PFSK-1 (cell line): ENCODE results near the gene SNX33.

ENCODE experiments used
- FOXP2 ChIP-seq: optimal IDR thresholded peaks from 2 replicates; pipeline ENCODE3; 2011; ENCODE audit warnings: borderline replicate concordance, control low read depth, inconsistent platforms; ENCODE audit not compliant: insufficient read depth; ENCODE audit errors: extremely low read length, extremely low read depth
- POLR2AphosphoS5 ChIP-seq: IDR thresholded peaks from 2 replicates; pipeline ENCODE4 v1.6.1; 2012; ENCODE audit warnings: low read depth, mild to moderate bottlenecking, control low read depth, low read length, moderate library complexity
- REST ChIP-seq, 2 experiments: IDR thresholded peaks; 2 replicates each; pipeline versions ENCODE4 v1.6.1 to v1.8.0; 2011 to 2012; ENCODE audit warnings: low read depth in 2 of 2, low read length in 2 of 2, control low read depth in 1 of 2, inconsistent platforms in 1 of 2, mild to moderate bottlenecking in 1 of 2, moderate library complexity in 1 of 2; ENCODE audit not compliant: insufficient read depth in 1 of 2
- SIN3A ChIP-seq: IDR thresholded peaks from 2 replicates; pipeline ENCODE4 v1.6.1; 2012; ENCODE audit warnings: mild to moderate bottlenecking, low read length, moderate library complexity, borderline replicate concordance; ENCODE audit not compliant: insufficient read depth
- TAF1 ChIP-seq: IDR thresholded peaks from 2 replicates; pipeline ENCODE4 v1.6.1; 2012; ENCODE audit warnings: low read length, control low read depth, borderline replicate concordance; ENCODE audit not compliant: insufficient read depth

SNX33 gene

GRCh38 chr15:75648156-75649000 lies 666 bp downstream of the SNX33 start:
- TF ChIP-seq FOXP2 (no peak), TAF1 (peak; percentile 6; the same call in 1 of the 2 replicates), REST (IDR thresholded peaks at IDR 0.05; ENCODE audit: insufficient read depth in 1 of 2, low read depth in 2 of 2, low read length in 2 of 2) (no peak), SIN3A (no peak), POLR2AphosphoS5 (no peak)

DNA sequence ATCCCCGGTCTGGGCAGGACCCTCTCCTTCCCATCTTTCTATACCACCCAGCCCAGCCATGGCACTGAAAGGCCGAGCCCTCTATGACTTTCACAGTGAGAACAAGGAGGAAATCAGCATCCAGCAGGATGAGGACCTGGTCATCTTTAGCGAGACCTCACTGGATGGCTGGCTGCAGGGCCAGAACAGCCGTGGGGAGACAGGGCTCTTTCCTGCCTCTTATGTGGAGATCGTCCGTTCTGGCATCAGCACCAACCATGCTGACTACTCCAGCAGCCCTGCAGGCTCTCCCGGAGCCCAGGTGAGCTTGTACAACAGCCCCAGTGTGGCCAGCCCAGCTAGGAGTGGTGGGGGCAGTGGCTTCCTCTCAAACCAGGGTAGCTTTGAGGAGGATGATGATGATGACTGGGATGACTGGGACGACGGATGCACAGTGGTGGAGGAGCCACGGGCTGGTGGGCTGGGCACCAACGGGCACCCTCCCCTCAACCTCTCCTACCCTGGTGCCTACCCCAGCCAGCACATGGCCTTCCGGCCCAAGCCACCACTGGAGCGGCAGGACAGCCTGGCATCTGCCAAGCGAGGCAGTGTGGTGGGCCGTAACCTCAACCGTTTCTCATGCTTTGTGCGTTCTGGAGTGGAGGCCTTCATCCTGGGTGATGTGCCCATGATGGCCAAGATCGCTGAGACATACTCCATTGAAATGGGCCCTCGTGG lies 1.5 kb downstream of the SNX33 start:
- no peak for TF ChIP-seq SIN3A
- TF ChIP-seq TAF1 = no peak
- no peak for TF ChIP-seq REST (IDR thresholded peaks at IDR 0.05; ENCODE audit: insufficient read depth in 1 of 2, low read depth in 2 of 2, low read length in 2 of 2)
- TF ChIP-seq FOXP2 = no peak
- TF ChIP-seq POLR2AphosphoS5 = no peak

GRCh38 chr15:75649848-75650247 lies 2.1 kb downstream of the SNX33 start:
- TF ChIP-seq POLR2AphosphoS5 = no peak
- TF ChIP-seq FOXP2 = no peak
- TF ChIP-seq TAF1 = no peak
- TF ChIP-seq REST (IDR thresholded peaks at IDR 0.05; ENCODE audit: insufficient read depth in 1 of 2, low read depth in 2 of 2, low read length in 2 of 2) = no peak
- TF ChIP-seq SIN3A = no peak

DNA sequence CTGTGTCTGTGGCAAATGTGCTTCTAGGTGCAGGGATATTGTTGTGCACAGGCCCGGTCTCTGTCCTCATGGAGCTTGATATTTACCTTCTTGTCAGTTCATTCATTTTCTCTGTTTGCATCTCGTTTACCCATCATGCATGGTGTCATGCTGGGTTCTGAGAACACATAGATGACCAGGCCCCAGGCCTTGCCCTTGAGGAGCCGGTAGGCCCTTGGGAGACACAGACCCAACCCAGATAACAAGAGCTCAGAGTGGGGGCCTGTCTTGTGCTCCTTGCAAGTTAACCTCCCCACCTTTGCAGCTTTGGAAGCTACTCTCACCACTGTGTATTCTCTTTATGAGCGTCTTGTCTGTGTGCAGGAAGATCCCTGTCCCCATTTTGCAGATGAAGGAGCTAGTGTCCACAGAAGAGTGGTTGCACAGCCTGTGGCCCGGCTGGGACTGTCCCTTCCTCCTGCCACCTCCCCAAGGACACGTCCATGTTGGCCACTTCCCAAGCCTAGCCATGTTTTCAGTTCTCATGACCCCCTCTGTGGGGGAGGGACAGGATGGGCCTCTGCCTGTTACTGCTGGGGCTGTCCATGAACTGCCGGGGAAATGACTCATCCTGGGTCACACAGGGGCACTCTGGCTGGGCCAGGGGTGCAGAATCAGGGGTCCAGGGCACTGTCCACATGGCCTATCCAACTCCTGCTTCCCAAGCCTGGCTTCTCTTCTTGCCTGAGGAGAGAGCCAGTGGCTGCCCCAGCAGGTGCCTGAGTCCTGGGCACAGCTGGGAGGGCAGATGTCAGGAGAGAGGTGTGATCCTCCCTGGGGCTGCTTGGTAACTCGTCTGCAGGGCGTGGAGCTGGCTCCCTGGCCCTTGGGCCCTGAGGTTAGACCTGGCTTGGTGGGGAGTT lies 3.4 kb downstream of the SNX33 start:
- TF ChIP-seq POLR2AphosphoS5 = no peak
- peak; percentile 86 for TF ChIP-seq FOXP2
- peak; percentile 46; the same call in 1 of the 2 replicates for TF ChIP-seq SIN3A
